Erythroblast (primary cell): ENCODE measurements around the gene IRF2.

ENCODE experiments used
- GATA1 ChIP-seq: IDR thresholded peaks from 2 replicates; pipeline ENCODE4 v1.6.1; 2011; ENCODE audit warnings: low read depth, mild to moderate bottlenecking, control low read depth, low read length, moderate library complexity
- POLR2A ChIP-seq: IDR thresholded peaks from 2 replicates; pipeline ENCODE4 v1.6.1; 2011; ENCODE audit warnings: mild to moderate bottlenecking, low read length

DNA sequence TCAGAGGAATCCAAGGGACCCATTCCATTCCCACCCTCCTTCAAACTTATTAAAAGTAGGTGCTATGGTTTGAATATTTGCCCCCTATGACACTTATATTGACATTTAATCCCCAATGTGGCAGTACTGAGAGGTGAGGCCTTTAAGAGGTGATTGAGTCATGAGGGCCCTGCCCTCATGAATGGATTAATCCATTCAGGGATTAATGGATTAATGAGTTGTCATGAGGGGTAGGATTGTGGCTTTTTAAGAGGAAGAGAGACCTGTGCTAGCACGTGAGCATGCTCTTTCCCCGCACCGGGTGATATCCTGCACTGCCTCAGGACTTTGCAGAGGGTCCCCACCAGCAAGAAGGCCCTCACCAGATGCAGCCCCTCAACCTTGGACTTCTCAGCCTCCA lies 50.1 kb downstream of the IRF2 start:
- no peak for TF ChIP-seq POLR2A
- no peak for TF ChIP-seq GATA1
